ENCODE data around the gene DLG5.

Gene DLG5

GRCh38 chr10:77841711-77842375, 84.7 kb downstream of the DLG5 start:
- no peak for DNase-seq

GRCh38 chr10:77840636-77841035, 85.9 kb downstream of the DLG5 start:
- DNase-seq = no peak

GRCh38 chr10:77837925-77838595, 88.5 kb downstream of the DLG5 start:
- DNase-seq = no peak

GRCh38 chr10:77837248-77837924, 89.2 kb downstream of the DLG5 start:
- DNase-seq = peak; percentile 46

- peak; percentile 50 for DNase-seq
Measured at GRCh38 chr10:77836299-77836820, 90.2 kb downstream of the DLG5 start.

- DNase-seq = no peak
Measured at GRCh38 chr10:77835669-77836086, 90.9 kb downstream of the DLG5 start.

- DNase-seq = no peak
Measured at GRCh38 chr10:77834943-77835668, 91.4 kb downstream of the DLG5 start.

- DNase-seq = no peak
Measured at GRCh38 chr10:77834540-77834939, 92.0 kb downstream of the DLG5 start.

- no peak for DNase-seq
Measured at GRCh38 chr10:77833792-77834191, 92.8 kb downstream of the DLG5 start.

GRCh38 chr10:77833225-77833624, 93.3 kb downstream of the DLG5 start:
- no peak for DNase-seq

GRCh38 chr10:77832238-77832637, 94.3 kb downstream of the DLG5 start:
- DNase-seq = no peak

- no peak for DNase-seq
Measured at GRCh38 chr10:77829356-77829755, 97.2 kb downstream of the DLG5 start.

- no peak for DNase-seq
Measured at GRCh38 chr10:77828377-77828776, 98.2 kb downstream of the DLG5 start.

GRCh38 chr10:77827366-77827765, 99.2 kb downstream of the DLG5 start:
- DNase-seq = no peak

- DNase-seq = no peak
Measured at GRCh38 chr10:77825965-77826364, 100.6 kb downstream of the DLG5 start.

- DNase-seq = no peak
Measured at GRCh38 chr10:77824908-77825307, 101.6 kb downstream of the DLG5 start.

GRCh38 chr10:77823811-77824542, 102.6 kb downstream of the DLG5 start:
- no peak for DNase-seq

GRCh38 chr10:77821551-77821950, 105.0 kb downstream of the DLG5 start:
- no peak for DNase-seq

GRCh38 chr10:77821036-77821435, 105.5 kb downstream of the DLG5 start:
- no peak for DNase-seq

GRCh38 chr10:77820349-77820748, 106.2 kb downstream of the DLG5 start:
- no peak for DNase-seq

- DNase-seq = no peak
Measured at GRCh38 chr10:77819210-77820112, 107.1 kb downstream of the DLG5 start.
